ENCODE measurements around the gene PMS2.
"Not testable (repeated sequence)": the region's sequence is repeated elsewhere in the genome, so short reads cannot be mapped to it uniquely, and the experiment has no call there.

Gene PMS2

GRCh38 chr7:6012355-6013104 is 3.7 kb upstream of the PMS2 start:
- no peak for DNase-seq (ENCODE audit: low read depth)

- no peak for DNase-seq (ENCODE audit: low read depth)
Measured at GRCh38 chr7:6011541-6011940, 2.7 kb upstream of the PMS2 start.

DNA sequence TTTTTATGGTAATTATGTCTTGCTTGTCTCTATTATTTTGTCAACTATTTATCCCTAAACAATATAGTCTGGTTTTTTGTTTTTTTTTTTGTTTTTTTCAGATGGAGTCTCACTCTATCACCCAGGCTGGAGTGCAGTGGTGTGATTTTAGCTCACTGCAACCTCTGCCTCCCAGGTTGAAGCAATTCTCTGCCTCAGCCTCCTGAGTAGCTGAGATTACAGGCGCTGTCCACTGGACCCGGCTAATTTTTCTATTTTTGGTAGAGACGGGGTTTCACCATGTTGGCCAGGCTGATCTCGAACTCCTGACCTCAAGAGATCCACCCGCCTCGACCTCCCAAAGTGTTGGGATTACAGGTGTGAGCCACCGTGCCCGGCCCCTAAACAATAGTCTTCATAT is 1.5 kb upstream of the PMS2 start:
- not testable (repeated sequence) for DNase-seq (ENCODE audit: low read depth)

DNA sequence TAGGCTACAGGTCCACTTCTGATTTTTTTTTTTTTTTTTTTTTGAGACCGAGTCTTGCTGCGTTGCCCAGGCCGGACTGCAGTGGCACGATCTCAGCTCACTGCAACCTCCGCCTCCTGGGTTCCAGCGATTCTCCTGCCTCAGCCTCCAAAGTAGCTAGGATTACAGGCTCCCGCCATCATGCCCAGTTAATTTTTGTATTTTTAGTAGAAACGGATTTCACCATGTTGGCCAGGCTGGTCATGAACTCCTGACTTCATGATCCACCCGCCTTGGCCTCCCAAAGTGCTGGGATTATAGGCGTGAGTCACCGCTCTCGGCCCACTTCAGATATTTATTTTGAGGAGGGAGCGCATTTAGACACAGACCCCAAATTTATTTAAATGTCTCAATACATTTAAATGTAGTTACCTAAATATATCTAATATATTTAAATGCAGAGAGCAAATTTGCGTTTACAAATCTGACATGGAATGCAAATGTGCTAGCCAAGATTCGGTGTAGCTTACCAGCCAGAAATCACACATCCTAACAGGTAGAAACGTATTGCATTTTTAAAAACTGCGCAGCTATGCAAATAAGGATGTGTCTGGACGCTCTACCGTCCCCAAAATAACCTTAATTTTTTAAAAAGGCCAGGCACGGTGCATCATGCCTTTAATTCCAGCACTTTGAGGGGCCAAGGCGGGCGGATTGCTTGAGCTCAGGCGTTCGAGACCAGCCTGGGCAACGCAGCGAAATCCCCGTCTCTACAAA is 836 bp downstream of the PMS2 start:
- DNase-seq (ENCODE audit: low read depth) = not testable (repeated sequence)

DNA sequence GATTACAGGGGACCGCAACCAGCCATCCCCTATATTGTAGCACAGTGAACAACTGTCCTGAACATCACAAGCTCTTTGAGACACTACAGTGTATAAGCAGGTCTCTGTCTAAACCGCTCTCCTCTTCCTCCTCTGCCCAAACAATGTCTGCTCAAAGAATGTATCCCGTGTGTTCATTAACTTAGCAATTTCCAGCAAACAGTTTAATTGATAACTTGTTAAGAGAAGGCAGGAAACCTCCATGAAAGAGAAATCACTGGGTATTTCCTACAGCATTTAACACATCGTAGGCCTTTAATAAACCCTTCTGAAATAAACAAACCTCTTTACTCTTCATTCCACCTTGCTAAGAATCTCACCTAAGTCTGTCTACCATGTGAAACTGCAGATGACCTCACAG is 1.5 kb downstream of the PMS2 start:
- DNase-seq (ENCODE audit: low read depth) = no peak

DNA sequence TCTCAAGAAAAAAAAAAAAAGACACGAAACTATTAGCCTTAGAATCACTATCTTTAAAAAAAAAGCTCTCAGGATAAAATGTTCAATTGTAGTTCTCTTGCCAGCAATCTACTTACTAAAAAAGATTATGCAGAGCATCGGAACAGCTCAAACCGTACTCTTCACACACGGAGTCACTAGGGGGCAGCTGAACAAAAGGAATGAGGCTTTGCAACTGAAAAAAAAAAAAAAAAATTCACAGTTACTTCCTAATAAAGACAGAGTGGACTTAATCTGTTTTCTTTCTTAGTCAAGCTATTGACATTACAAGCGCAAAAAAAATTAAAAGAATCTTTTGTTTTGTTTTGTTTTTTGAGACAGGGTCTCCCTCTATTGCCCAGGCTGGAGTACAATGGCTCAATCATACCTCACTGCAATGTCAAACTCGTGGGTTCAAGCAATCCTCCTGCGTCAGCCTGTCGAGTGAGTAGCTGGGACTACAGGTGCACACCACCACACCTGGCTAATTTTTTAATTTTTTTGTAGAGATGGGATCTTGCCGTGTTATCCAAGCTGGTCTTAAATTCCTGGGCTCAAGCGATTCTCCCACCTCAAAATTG is 11.5 kb downstream of the PMS2 start:
- no peak for DNase-seq (ENCODE audit: low read depth)

- not testable (repeated sequence) for DNase-seq (ENCODE audit: low read depth)
Measured at GRCh38 chr7:5987061-5987460, 21.8 kb downstream of the PMS2 start.

DNA sequence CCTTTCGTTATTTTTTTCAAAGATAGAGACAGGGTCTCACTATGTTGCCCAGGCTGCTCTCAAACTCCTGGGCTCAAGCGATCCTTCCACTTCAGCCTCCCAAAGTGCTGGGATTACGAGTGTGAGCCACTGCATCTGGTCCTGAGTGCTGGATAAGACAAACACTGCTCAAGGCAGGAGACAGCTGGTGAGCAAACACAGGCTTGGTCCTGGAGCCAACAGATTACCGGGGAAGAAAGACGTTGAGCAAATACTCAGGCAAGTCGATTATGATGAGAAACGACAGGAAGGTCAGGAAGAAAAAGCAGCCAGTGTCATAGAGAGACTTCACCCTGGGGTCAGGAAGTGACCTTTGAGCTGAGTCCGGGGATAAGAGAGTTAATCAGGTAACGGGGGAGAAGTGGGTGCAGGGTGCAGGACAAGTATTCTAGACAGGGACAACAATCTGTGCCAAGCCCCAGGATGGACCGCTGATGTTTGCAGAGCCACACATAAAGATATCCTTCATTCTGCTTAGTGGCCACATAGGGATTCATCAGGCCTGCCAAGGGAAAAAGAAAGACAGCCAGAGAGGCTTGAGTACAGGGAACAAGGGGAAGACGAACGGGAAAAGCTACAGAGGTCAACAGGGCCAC is 29.1 kb downstream of the PMS2 start:
- not testable (repeated sequence) for DNase-seq (ENCODE audit: low read depth)

DNA sequence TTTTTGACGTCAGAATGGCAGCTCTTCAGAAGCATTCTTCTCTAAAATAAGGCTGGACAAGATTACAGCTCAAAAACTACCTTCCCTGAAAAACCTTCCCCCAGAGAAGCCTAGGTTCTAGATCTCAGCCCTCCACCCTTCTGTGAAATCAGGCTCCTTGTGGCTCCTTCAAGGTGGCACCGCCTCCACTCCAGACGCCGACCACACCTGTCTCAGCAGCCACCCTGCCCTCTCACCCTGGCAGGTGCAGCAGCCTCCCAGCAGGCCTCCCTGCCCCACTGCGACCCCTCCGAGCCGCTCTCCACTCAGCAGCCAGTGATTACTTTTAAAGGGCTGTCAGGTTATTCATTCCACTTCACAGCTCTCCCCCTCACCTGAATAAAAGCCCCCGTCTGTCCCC is 35.3 kb downstream of the PMS2 start:
- DNase-seq (ENCODE audit: low read depth) = not testable (repeated sequence)

DNA sequence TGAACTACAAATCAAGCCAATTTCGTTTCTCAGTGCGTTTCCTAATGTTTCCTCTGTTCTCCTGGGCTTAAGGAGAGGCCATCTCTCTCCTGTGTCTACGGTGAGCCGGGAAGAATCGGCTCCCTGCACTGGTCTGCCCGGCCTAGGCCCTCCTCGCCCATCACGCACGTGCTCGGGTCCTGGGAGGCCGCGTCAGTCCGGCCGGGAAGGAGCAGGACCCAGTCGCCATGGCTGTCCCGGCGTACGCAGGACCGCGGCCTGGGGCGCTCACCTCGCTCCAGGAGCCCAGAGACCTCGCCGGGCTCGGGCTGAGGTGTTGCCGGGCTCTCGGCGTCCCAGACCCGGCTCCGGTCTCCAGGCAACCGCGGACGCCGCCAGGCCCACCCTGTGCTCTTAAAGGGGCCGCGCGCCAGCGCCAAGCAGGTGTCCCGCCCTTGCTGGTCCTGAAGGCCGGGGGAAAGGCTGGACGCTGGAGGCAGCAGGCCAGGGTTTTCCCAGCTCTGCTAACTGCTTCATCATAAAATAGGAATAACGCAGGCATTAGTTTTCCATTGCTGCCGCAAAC is 38.4 kb downstream of the PMS2 start, which contains the start of gene RSPH10B:
Gene RSPH10B (minus strand): TSS at position 343 of the 565 bp plus-strand sequence. CDS start 3,573 bp downstream, outside the sequence.
- not testable (repeated sequence) for DNase-seq (ENCODE audit: low read depth)

DNA sequence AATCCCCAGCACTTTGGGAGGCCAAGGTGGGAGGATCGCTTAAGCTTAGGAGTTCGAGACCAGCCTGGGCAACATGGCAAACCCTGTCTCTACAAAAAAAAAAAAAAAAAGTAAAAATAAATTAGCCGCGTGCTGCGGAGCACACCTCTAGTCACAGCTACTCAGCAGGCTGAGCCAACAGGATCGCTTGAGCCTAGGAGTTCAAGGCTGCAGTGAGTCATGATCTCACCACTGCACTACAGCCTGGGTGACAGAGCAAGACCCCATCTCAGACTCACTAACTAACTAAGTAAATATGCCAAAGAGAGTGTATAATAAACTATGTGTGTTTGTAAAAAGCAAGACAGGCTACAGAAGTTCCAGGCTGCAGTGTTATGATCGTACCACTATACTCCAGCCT is 45.0 kb downstream of the PMS2 start:
- not testable (repeated sequence) for DNase-seq (ENCODE audit: low read depth)

DNA sequence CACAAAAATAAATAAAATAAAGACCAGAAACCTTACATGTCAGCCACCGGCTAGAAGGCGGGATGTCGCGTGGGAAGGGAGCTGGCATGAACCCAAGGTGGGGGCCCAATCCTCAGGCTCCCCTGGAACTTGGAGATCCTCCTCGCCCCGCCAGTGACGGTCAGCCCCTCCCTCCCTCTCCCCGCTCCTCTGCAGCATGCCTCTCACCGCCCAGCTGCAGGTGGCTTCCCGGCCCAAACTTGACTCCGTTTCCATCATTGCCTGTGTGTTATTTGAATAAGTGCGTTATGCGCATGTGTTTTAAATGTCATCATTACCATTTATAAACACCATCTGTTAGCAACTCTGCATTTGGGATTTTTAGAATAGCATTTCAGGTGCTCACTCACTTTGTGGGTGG is 45.6 kb downstream of the PMS2 start:
- not testable (repeated sequence) for DNase-seq (ENCODE audit: low read depth)

- not testable (repeated sequence) for DNase-seq (ENCODE audit: low read depth)
Measured at GRCh38 chr7:5934945-5935450, 73.9 kb downstream of the PMS2 start.

GRCh38 chr7:5931905-5932644 is 76.8 kb downstream of the PMS2 start:
- DNase-seq (ENCODE audit: low read depth) = not testable (repeated sequence)

DNA sequence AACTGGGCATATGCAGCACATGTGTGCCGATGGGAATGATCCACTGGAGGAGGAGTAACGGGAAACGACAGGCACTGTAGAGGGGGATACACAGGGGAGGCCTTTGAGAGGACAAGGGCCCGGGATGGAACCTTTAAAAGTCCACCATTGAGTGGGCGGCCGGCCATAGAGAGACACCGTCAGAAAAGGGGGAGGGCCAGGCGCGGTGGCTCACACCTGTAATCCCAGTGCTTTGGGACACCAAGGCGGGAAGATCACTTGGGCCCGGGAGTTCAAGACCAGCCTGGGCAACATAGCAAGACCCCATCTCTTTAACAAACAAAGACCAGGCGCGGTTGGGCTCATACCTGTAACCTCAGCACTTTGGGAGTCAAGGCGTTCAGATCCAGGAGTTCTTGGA is 77.6 kb downstream of the PMS2 start:
- DNase-seq (ENCODE audit: low read depth) = not testable (repeated sequence)

GRCh38 chr7:5930290-5930689 is 78.6 kb downstream of the PMS2 start:
- not testable (repeated sequence) for DNase-seq (ENCODE audit: low read depth)

DNA sequence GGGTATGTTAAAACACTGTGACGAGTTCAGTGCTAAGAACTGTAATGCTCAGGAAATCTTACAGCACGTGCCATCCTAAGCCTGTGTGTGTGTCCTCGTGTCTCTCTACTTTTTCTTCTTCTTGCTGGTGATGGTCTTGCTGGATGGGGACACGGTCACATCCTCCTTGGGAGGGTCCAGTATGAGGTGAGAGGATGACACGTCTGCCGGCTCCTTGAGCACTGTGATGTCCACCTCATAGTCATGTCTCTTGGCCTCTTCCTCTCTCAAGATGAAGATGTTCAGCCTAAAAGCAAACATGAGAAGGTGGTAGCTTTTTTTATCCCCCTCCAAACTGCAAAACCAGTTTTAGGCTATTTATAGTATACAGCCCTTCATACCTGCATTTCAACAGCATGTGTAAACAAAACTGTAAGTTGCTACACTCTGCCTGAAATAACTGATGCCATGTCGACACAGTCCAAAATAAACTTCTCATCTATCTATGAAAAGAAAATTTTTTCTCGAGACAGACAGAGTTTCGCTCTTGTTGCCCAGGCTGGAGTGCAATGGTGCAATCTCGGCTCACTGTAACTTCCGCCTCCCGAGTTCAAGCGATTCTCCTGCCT is 82.5 kb downstream of the PMS2 start:
- not testable (repeated sequence) for DNase-seq (ENCODE audit: low read depth)

DNA sequence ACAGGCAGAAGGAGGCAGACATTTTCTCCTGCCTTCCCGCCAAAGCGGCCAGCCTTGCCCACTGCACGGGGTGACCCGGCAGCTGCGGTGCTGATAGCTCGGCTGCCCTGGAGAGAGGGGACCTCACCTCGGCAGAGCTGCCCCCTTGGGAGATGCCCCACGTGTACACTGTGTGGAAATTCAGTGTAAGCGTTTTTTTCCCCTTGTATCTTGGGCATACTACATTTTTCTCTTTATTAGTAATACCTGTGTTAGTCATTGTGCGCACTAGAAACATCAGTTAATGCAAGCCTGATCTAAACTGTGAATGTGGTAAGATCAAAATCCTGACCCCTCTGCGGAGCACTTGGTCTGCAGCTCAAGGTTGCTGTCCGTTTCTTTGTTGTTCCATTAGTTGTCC is 84.2 kb downstream of the PMS2 start:
- DNase-seq (ENCODE audit: low read depth) = not testable (repeated sequence)

GRCh38 chr7:5924180-5924579 is 84.7 kb downstream of the PMS2 start:
- DNase-seq (ENCODE audit: low read depth) = not testable (repeated sequence)
